Thyroid gland (tissue), 4 donors: ENCODE data around the gene CEACAM3. TPM values are rescaled to one million over a fixed set of nuclear protein-coding genes. Genes with fewer than 3 reads are reported as not detected.

Source experiments
- DNase-seq, 2 donors: peaks; one replicate each; pipeline ENCODE4 v3.0.0-alpha.2; 2019
- H3K27ac ChIP-seq, 3 donors: fragments of 200-600 bp; sonication (generic); 1 replicate in 2 of 3; 2 replicates in 1 of 3; pipeline ENCODE4 v1.5.1; 2016 to 2019; ENCODE audit warnings: mild to moderate bottlenecking in 1 of 3, moderate library complexity in 1 of 3
- H3K27me3 ChIP-seq: fragments of 200-600 bp; sonication (generic); one replicate; pipeline ENCODE4 v1.5.1; 2019
- H3K36me3 ChIP-seq, 2 donors: fragments of 200-600 bp; sonication (generic); one replicate each; pipeline ENCODE4 v1.5.1; 2016 to 2019
- H3K4me1 ChIP-seq, 2 donors: fragments of 200-600 bp; sonication (generic); one replicate each; pipeline ENCODE4 v1.5.1; 2017 to 2019
- H3K4me3 ChIP-seq, 3 donors: fragments of 200-600 bp; sonication (generic); replicated peaks in 1 of 3; 1 replicate in 2 of 3; 2 replicates in 1 of 3; pipeline ENCODE4 v1.5.1; 2016; ENCODE audit warnings: mild to moderate bottlenecking in 1 of 3
- H3K9me3 ChIP-seq: fragments of 200-600 bp; sonication (generic); one replicate; pipeline ENCODE4 v1.5.1; 2017
- CTCF ChIP-seq, 6 experiments: fragments of 200-600 bp in 3 of 6; fragments of 450-650 bp in 3 of 6; sonication (generic) in 3 of 6; IDR thresholded peaks; one replicate each; pipeline ENCODE4 v1.5.1; 2016 to 2019; ENCODE audit warnings: antibody characterized with exemption in 6 of 6, mild to moderate bottlenecking in 2 of 6, inconsistent platforms in 1 of 6, moderate library complexity in 1 of 6
- POLR2A ChIP-seq, 2 donors: fragments of 450-650 bp; IDR thresholded peaks; one replicate each; pipeline ENCODE4 v1.6.1; 2017; ENCODE audit warnings: antibody characterized with exemption in 2 of 2, mild to moderate bottlenecking in 2 of 2, moderate library complexity in 1 of 2
- WGBS, 2 donors: methylation state at CpG; one replicate each; pipeline ENCODE4 v1.1.5; 2017; 5-methylcytosine and 5-hydroxymethylcytosine counted together
- intact Hi-C: fragments of 100-400 bp; cut with DNase I; formaldehyde crosslinking; loops from one replicate; pipeline ENCODE4 v1.15.1; 2023
- total RNA-seq, 4 donors: library from RNA; depleted of rRNA; stranded (reverse); fragments of >200 nt; gene quantifications; one replicate each; pipeline ENCODE4 v1.2.3, GENCODE V29; 2016

The CEACAM3 gene
- total RNA-seq, 4 donors from 2014 or later, result not detected

- Histone ChIP-seq H3K4me1 (no peaks in the 10 kb centered on the region), H3K9me3 (no peaks in the 10 kb centered on the region), H3K27me3 (no peaks in the 10 kb centered on the region), H3K36me3 (no peaks in the 10 kb centered on the region), H3K27ac (no peak overlapping the region), H3K4me3 (no peak overlapping the region)
- no peak for DNase-seq
- WGBS, 2 donors, result 79 to 88% methylated on average over 16 of the region's 16 CpGs
- TF ChIP-seq POLR2A (IDR thresholded peaks at IDR 0.05) (no peak), CTCF (IDR thresholded peaks at IDR 0.05) (no peak)
- intact Hi-C loops, result no loop called here
These were observed 12.5 kb downstream of the CEACAM3 start for GRCh38 chr19:41808663-41809566.

DNA sequence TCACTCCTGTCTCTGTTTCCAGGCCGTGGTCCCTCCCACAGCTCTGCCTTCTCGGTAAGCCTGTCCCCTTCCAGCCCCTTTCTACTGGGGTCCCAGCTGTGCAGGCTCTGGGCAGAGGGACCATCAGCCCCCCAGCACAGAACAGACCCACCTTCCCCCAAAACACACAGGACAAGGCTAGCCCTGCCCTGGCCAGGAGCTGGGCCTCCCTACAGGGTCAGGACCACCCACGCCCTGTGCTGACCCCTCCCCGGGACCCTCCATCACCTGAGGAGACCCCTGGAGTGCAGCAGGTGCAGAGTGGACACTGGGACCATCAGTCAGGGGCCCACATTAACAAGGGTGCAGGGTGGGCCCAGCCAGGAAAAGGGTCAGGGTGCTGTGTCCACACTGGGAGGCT lies 13.9 kb downstream of the CEACAM3 start:
- Histone ChIP-seq H3K4me1 (no peaks in the 10 kb centered on the region), H3K27ac (no peak overlapping the region), H3K27me3 (no peaks in the 10 kb centered on the region), H3K36me3 (no peaks in the 10 kb centered on the region), H3K4me3 (no peak overlapping the region), H3K9me3 (no peaks in the 10 kb centered on the region)
- WGBS, 2 donors, result 59 to 75% methylated on average over 2 to 3 of the region's 4 CpGs
- DNase-seq, result no peak
- TF ChIP-seq CTCF (IDR thresholded peaks at IDR 0.05) (no peak), POLR2A (IDR thresholded peaks at IDR 0.05) (no peak)
- intact Hi-C loops, result no loop called here

DNA sequence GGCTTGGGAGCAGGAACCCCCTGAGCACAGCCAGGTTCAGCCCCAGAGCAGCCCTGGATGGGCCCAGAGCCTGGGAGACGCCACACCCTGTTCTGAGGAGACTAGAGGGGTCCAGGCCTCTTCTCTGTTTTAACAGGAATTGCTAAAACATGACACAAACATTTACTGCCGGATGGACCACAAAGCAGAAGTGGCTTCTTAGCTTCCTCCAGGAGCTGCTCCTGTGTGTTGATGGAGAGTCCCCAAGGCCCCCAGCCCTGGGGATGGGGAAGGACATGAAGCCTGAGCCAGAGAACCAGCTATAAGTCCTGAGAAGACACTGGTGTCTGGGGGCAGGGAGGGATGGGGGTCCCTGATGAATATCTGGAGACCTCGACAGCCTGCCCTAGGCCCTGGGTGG lies 14.6 kb downstream of the CEACAM3 start:
- Histone ChIP-seq H3K27me3 (no peaks in the 10 kb centered on the region), H3K4me1 (no peaks in the 10 kb centered on the region), H3K4me3 (no peak overlapping the region), H3K27ac (no peak overlapping the region), H3K9me3 (no peaks in the 10 kb centered on the region), H3K36me3 (no peaks in the 10 kb centered on the region)
- WGBS, 2 donors, result 73 to 76% methylated on average over 3 of the region's 3 CpGs
- intact Hi-C loops, result no loop called here
- DNase-seq, result no peak
- TF ChIP-seq CTCF (IDR thresholded peaks at IDR 0.05) (no peak), POLR2A (IDR thresholded peaks at IDR 0.05) (no peak)

GRCh38 chr19:41811981-41812380 lies 15.6 kb downstream of the CEACAM3 start:
- H3K36me3 ChIP-seq, result no peaks in the 10 kb centered on the region
- no peak for DNase-seq
- H3K4me3 ChIP-seq, result no peak overlapping the region
- H3K27me3 ChIP-seq, result no peaks in the 10 kb centered on the region
- TF ChIP-seq POLR2A (IDR thresholded peaks at IDR 0.05) (no peak), CTCF (IDR thresholded peaks at IDR 0.05) (no peak)
- no peak overlapping the region for H3K27ac ChIP-seq
- H3K4me1 ChIP-seq, result peaks cover 4 to 7% of the 10 kb centered on the region in 2 donors
- 69 to 73% methylated on average over 3 of the region's 3 CpGs for WGBS, 2 donors
- intact Hi-C loops, result no loop called here
- H3K9me3 ChIP-seq, result no peaks in the 10 kb centered on the region

GRCh38 chr19:41813911-41814310 lies 17.5 kb downstream of the CEACAM3 start:
- WGBS, 2 donors, result 43 to 53% methylated on average over 4 of the region's 4 CpGs
- H3K36me3 ChIP-seq, result no peaks in the 10 kb centered on the region
- intact Hi-C loops, result no loop called here
- H3K4me1 ChIP-seq, result peaks cover 4 to 7% of the 10 kb centered on the region in 2 donors
- no peak overlapping the region for H3K4me3 ChIP-seq
- DNase-seq, result no peak
- no peaks in the 10 kb centered on the region for H3K9me3 ChIP-seq
- TF ChIP-seq POLR2A (IDR thresholded peaks at IDR 0.05) (no peak), CTCF (IDR thresholded peaks at IDR 0.05) (no peak)
- H3K27me3 ChIP-seq, result no peaks in the 10 kb centered on the region
- H3K27ac ChIP-seq, result no peak overlapping the region
